HepG2 (cell line): ENCODE data around the gene UGT1A8. TPM values are rescaled to one million over a fixed set of nuclear protein-coding genes. Genes with fewer than 3 reads are reported as not detected.

Experiments used
- ATAC-seq: fragments of 200-7000 bp; cut with Tn5 transposase; 3 replicates; pipeline ENCODE4 v1.9.1; 2020; ENCODE audit warnings: mild to moderate bottlenecking, moderate library complexity
- BruUV-seq: library from RNA; stranded (reverse); fragments of 400-500 nt; replicated peaks from 2 replicates; lab custom pipeline; 2021; lab: Mats Ljungman, UMichigan
- CTCF ChIA-PET: fragments of 300-600 bp; formaldehyde crosslinking; extraction: SDS; loops from one replicate; lab custom pipeline; 2021; ENCODE audit warnings: low total read pairs, inconsistent platforms, low intra/inter-chr PET ratio; lab: Yijun Ruan, JAX
- POLR2A ChIA-PET: fragments of 350-600 bp; sonication (Branson Sonifier 250); formaldehyde crosslinking; loops from one replicate; lab custom pipeline; 2020; ENCODE audit warnings: antibody characterized with exemption, inconsistent platforms; lab: Yijun Ruan, JAX
- DNase-seq: peaks from one replicate; pipeline ENCODE4 v3.0.0-alpha.2; 2015; ENCODE audit warnings: low spot score
- FAIRE-seq: peaks from 3 replicates; lab custom pipeline; 2011; peaks lifted over from hg19 to GRCh38; lab: Jason Lieb, UNC
- H2AFZ ChIP-seq: one replicate; pipeline ENCODE4 v1.6.1; 2011; ENCODE audit warnings: low read length, inconsistent platforms
- H3K27ac ChIP-seq: fragments of 300-600 bp; 3 replicates; pipeline ENCODE4 v1.8.0; 2011; ENCODE audit warnings: mixed run types, mild to moderate bottlenecking, mixed read lengths, low read length, inconsistent platforms; ENCODE audit not compliant: insufficient read depth; ENCODE audit errors: extremely low read length
- H3K27me3 ChIP-seq, 2 experiments: fragments of 200-600 bp in 1 of 2; 2 replicates in 1 of 2; 3 replicates in 1 of 2; pipeline versions ENCODE4 v1.6.0 to v1.8.0; 2011; ENCODE audit warnings: low read length in 2 of 2, mild to moderate bottlenecking in 2 of 2, moderate library complexity in 2 of 2, inconsistent platforms in 1 of 2; ENCODE audit not compliant: insufficient read depth in 2 of 2, control insufficient read depth in 1 of 2
- H3K36me3 ChIP-seq, 2 experiments: fragments of 200-600 bp in 1 of 2; replicated peaks in 1 of 2; 2 replicates in 1 of 2; 3 replicates in 1 of 2; pipeline versions ENCODE4 v1.5.1 to v1.8.0; 2011; ENCODE audit warnings: low read length in 2 of 2, inconsistent platforms in 1 of 2; ENCODE audit not compliant: insufficient read depth in 2 of 2, control insufficient read depth in 1 of 2
- H3K4me1 ChIP-seq: 2 replicates; pipeline ENCODE4 v1.5.1; 2012; ENCODE audit warnings: low read length, inconsistent platforms; ENCODE audit not compliant: insufficient read depth
- H3K4me2 ChIP-seq: 2 replicates; pipeline ENCODE4 v1.6.0; 2011; ENCODE audit warnings: low read depth, low read length, inconsistent platforms
- H3K4me3 ChIP-seq, 3 experiments: fragments of 200-600 bp in 1 of 3; sonication (generic), shearing (Covaris generic) in 1 of 3; replicated peaks in 1 of 3; 2 replicates each; pipeline ENCODE4 v1.5.1; 2011 to 2016; ENCODE audit warnings: low read length in 3 of 3, inconsistent platforms in 2 of 3, low read depth in 2 of 3, mild to moderate bottlenecking in 2 of 3, control low read depth in 1 of 3, mixed read lengths in 1 of 3; ENCODE audit not compliant: insufficient read depth in 1 of 3
- H3K79me2 ChIP-seq: one replicate; pipeline ENCODE4 v1.6.1; 2011; ENCODE audit warnings: low read length, inconsistent platforms; ENCODE audit not compliant: insufficient read depth
- H3K9ac ChIP-seq: 2 replicates; pipeline ENCODE4 v1.6.0; 2011; ENCODE audit warnings: mild to moderate bottlenecking, low read depth, low read length, inconsistent platforms; ENCODE audit not compliant: insufficient read depth
- H3K9me3 ChIP-seq: 2 replicates; pipeline ENCODE4 v1.5.1; 2012; ENCODE audit warnings: mild to moderate bottlenecking, low read length
- H4K20me1 ChIP-seq: 2 replicates; pipeline ENCODE4 v1.6.0; 2011; ENCODE audit warnings: inconsistent platforms, mild to moderate bottlenecking, low read length, moderate library complexity; ENCODE audit not compliant: insufficient read depth
- FOXM1 ChIP-seq: sonication (generic); formaldehyde crosslinking; IDR thresholded peaks from 2 replicates; pipeline ENCODE4 v1.5.0; 2020; ENCODE audit warnings: missing genetic modification reagents
- NR2F6 ChIP-seq, 2 experiments: IDR thresholded peaks; 2 replicates each; pipeline ENCODE4 v1.6.1; 2016; ENCODE audit warnings: antibody characterized with exemption in 1 of 2, mild to moderate bottlenecking in 1 of 2
- PITX1 ChIP-seq: sonication (generic); formaldehyde crosslinking; IDR thresholded peaks from 2 replicates; pipeline ENCODE4 v1.5.1; 2020; ENCODE audit warnings: mild to moderate bottlenecking, missing genetic modification reagents
- ZNF44 ChIP-seq: sonication (generic); formaldehyde crosslinking; IDR thresholded peaks from 2 replicates; pipeline ENCODE4 v1.5.1; 2020; ENCODE audit warnings: mild to moderate bottlenecking, missing genetic modification reagents
- WGBS: methylation state at CpG from one replicate; pipeline ENCODE4 v1.1.6; 2017; ENCODE audit warnings: low lambda C conversion rate; 5-methylcytosine and 5-hydroxymethylcytosine counted together
- in situ Hi-C: cut with HindIII; loops from 2 replicates; pipeline ENCODE4 v1.10.0; 2017; ENCODE audit warnings: low pct_unique_long_range_greater_than_20kb; ENCODE audit not compliant: extremely low pct_ligation_motif_present
- intact Hi-C: fragments of 100-400 bp; cut with micrococcal nuclease; formaldehyde crosslinking; loops from one replicate; pipeline ENCODE4 v1.10.0; 2022; ENCODE audit not compliant: unreplicated experiment
- polyA plus RNA-seq, 8 experiments: library from polyadenylated mRNA; depleted of rRNA in 3 of 8; stranded (reverse) in 7 of 8; unstranded in 1 of 8; fragments of >200 nt; fragmentation: Illumina TruSeq in 4 of 8; extraction: Trizol in 4 of 8; gene quantifications; 2 replicates each; pipeline versions ENCODE4 v1.2.1 to v1.2.3, GENCODE V29; 2011 to 2016; ENCODE audit warnings: low read depth in 4 of 8, missing spikeins in 1 of 8, mixed read lengths in 1 of 8; ENCODE audit not compliant: insufficient read depth in 1 of 8
- total RNA-seq, 5 experiments: library from RNA; depleted of rRNA; stranded (reverse); fragments of >200 nt; fragmentation: Illumina TruSeq; extraction: Trizol; gene quantifications; 2 replicates each; pipeline ENCODE4 v1.2.3, GENCODE V29; 2016; ENCODE audit warnings: low read depth in 1 of 5
- TF ChIP-seq, protein P1 (sequence below): sonication (generic); formaldehyde crosslinking; IDR thresholded peaks from 2 replicates; pipeline ENCODE4 v1.4.0; 2020; ENCODE audit warnings: missing genetic modification reagents
- TF ChIP-seq, protein P2 (sequence below): IDR thresholded peaks from 2 replicates; pipeline ENCODE4 v1.6.1; 2016; ENCODE audit warnings: missing biosample characterization, missing genetic modification reagents, low read depth

Gene UGT1A8
- total and polyA plus RNA-seq, 2 of the 13 experiments (the other 11 are each of a cell fraction or from before 2014, with no cell fraction given): not detected

DNA sequence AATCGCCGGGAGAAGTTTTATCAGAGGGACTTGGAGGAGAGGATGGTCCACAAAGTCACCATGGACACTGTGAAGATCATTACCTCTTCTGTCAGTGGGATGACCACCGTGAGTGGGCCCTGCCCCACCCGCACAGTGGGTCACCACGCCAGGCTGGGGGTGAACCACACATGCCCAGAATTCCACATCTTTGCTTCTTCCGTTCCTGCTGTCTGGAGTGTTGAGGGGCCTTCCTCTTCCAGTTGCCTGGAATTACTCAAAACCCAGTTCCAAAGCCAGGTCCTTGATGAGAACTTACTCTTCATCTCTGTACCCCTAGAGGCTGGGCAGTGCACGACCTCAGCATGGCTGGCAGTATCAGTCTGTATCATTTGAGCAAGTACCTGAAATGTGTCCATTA lies 182.8 kb downstream of the UGT1A8 start:
- Histone ChIP-seq H3K79me2 (no peaks in the 10 kb centered on the region), H3K9ac (no peak overlapping the region), H3K4me2 (no peak overlapping the region), H3K9me3 (no peaks in the 10 kb centered on the region), H4K20me1 (no peaks in the 10 kb centered on the region), H2AFZ (no peak overlapping the region), H3K4me1 (no peaks in the 10 kb centered on the region), H3K27ac (no peak overlapping the region), H3K36me3 (no peaks in the 10 kb centered on the region), H3K27me3 (peaks cover 2 to 50% of the 10 kb centered on the region in 2 experiments; a peak in 3 of 5 replicates), H3K4me3 (no peak overlapping the region)
- intact Hi-C loops: no loop called here
- no peak for FAIRE-seq
- in situ Hi-C loops: no loop called here
- peak; percentile 45 for ATAC-seq
- ChIA-PET POLR2A (no interaction called here), CTCF (no interaction called here)
- DNase-seq: no peak
- BruUV-seq: no TSS peak
- 53% methylated on average over 7 of the region's 7 CpGs for WGBS
- TF ChIP-seq PITX1 (CRISPR knock-in tag): no peak
- TF ChIP-seq, protein P1, sequence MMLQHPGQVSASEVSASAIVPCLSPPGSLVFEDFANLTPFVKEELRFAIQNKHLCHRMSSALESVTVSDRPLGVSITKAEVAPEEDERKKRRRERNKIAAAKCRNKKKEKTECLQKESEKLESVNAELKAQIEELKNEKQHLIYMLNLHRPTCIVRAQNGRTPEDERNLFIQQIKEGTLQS (CRISPR knock-in tag): no peak
- no peak for TF ChIP-seq ZNF44 (CRISPR knock-in tag)
- TF ChIP-seq, protein P2, sequence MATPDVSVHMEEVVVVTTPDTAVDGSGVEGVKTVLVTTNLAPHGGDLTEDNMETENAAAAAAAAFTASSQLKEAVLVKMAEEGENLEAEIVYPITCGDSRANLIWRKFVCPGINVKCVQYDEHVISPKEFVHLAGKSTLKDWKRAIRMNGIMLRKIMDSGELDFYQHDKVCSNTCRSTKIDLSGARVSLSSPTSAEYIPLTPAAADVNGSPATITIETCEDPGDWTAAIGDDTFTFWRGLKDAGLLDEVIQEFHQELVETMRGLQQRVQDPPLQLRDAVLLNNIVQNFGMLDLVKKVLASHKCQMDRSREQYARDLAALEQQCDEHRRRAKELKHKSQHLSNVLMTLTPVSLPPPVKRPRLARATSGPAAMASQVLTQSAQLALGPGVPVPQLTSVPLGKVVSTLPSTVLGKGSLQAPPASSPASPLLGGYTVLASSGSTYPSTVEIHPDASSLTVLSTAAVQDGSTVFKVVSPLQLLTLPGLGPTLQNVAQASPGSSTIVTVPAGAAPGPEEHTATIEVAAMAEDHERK: no peak
- TF ChIP-seq FOXM1 (CRISPR knock-in tag): no peak
- no peak for TF ChIP-seq NR2F6 (IDR thresholded peaks at IDR 0.05)
- no peak for TF ChIP-seq NR2F6 (CRISPR knock-in tag; IDR thresholded peaks at IDR 0.05)
